ENCODE results near the gene KIF5A. TPM values are rescaled to one million over a fixed set of nuclear protein-coding genes. Genes with fewer than 3 reads are reported as not detected.
"Not testable (repeated sequence)": the region's sequence is repeated elsewhere in the genome, so short reads cannot be mapped to it uniquely, and the experiment has no call there.

The KIF5A gene
- polyA plus RNA-seq, 1 of the 3 experiments (the other 2 are of a cell fraction) = 6.2 TPM

- H3K36me3 ChIP-seq (replicated peaks in 1 of 2; ENCODE audit: control insufficient read depth in 1 of 2, insufficient read depth in 2 of 2, low read length in 1 of 2) = peaks cover 0 to 32% of the 10 kb centered on the region in 2 experiments
- 94% methylated on average over 3 of the region's 3 CpGs for WGBS (ENCODE audit: low lambda C conversion rate)
- H3K9me2 ChIP-seq = no peaks in the 10 kb centered on the region
- CTCF ChIA-PET = interaction anchor here (0.5 to 7.4 kb wide), 3 partner anchors 16 to 33 kb away, joined by 4 to 90 read pairs (median 39); partner anchors contain the start of gene B4GALNT1
- H2AFZ ChIP-seq (ENCODE audit: low read depth) = no peak overlapping the region
- peaks cover 4% of the 10 kb centered on the region for H3F3A ChIP-seq (replicated peaks; ENCODE audit: insufficient read depth)
- H3K27me3 ChIP-seq (ENCODE audit: insufficient read depth) = no peaks in the 10 kb centered on the region
- no peaks in the 10 kb centered on the region for H3K79me2 ChIP-seq (ENCODE audit: insufficient read depth)
- H3K9me3 ChIP-seq = no peaks in the 10 kb centered on the region
- H3K4me2 ChIP-seq = no peak overlapping the region
- no peak for DNase-seq
- H4K20me1 ChIP-seq (ENCODE audit: insufficient read depth) = no peaks in the 10 kb centered on the region
- H3K9ac ChIP-seq = no peak overlapping the region
- H3K4me1 ChIP-seq (ENCODE audit: control insufficient read depth in 1 of 2, insufficient read depth in 2 of 2, low read depth in 1 of 2, low read length in 1 of 2) = peaks cover 5 to 17% of the 10 kb centered on the region in 2 experiments; a peak in 2 of 4 replicates
- H3K27ac ChIP-seq (ENCODE audit: low read depth in 2 of 2, low read length in 1 of 2) = no peak overlapping the region
- no peak overlapping the region for H3K4me3 ChIP-seq (ENCODE audit: low read depth in 2 of 2, low read length in 1 of 2)
- POLR2A ChIA-PET = interaction anchor here (1.2 kb wide), 1 partner anchor 11 kb away, joined by 4 read pairs; no protein-coding TSS in a partner anchor
- TF ChIP-seq PBX3 (IDR thresholded peaks at IDR 0.05) = no peak
- TF ChIP-seq EP300 (IDR thresholded peaks at IDR 0.05; ENCODE audit: borderline replicate concordance in 1 of 2, low read depth in 1 of 2, low read length in 1 of 2) = no peak
- TF ChIP-seq NFIC (IDR thresholded peaks at IDR 0.05; ENCODE audit: borderline replicate concordance) = peak; percentile 19; the same call in 1 of the 2 replicates
- no peak for TF ChIP-seq RXRA (IDR thresholded peaks at IDR 0.05; ENCODE audit: borderline replicate concordance, low read depth)
These were observed 66.7 kb downstream of the KIF5A start for GRCh38 chr12:57616383-57617101.

GRCh38 chr12:57617942-57618341, 68.1 kb downstream of the KIF5A start:
- POLR2A ChIA-PET = no interaction called here
- Histone ChIP-seq H3K36me3 (replicated peaks in 1 of 2; ENCODE audit: control insufficient read depth in 1 of 2, insufficient read depth in 2 of 2, low read length in 1 of 2) (peaks cover 0 to 32% of the 10 kb centered on the region in 2 experiments), H2AFZ (ENCODE audit: low read depth) (no peak overlapping the region), H3K4me1 (ENCODE audit: control insufficient read depth in 1 of 2, insufficient read depth in 2 of 2, low read depth in 1 of 2, low read length in 1 of 2) (peaks cover 0 to 13% of the 10 kb centered on the region in 2 experiments; a peak in 1 of 4 replicates), H3F3A (replicated peaks; ENCODE audit: insufficient read depth) (peaks cover 4% of the 10 kb centered on the region), H3K9me3 (no peaks in the 10 kb centered on the region), H3K4me2 (no peak overlapping the region), H4K20me1 (ENCODE audit: insufficient read depth) (no peaks in the 10 kb centered on the region), H3K9me2 (no peaks in the 10 kb centered on the region), H3K4me3 (ENCODE audit: low read depth in 2 of 2, low read length in 1 of 2) (no peak overlapping the region), H3K79me2 (ENCODE audit: insufficient read depth) (no peaks in the 10 kb centered on the region), H3K27me3 (ENCODE audit: insufficient read depth) (no peaks in the 10 kb centered on the region), H3K9ac (no peak overlapping the region), H3K27ac (ENCODE audit: low read depth in 2 of 2, low read length in 1 of 2) (no peak overlapping the region)
- 83% methylated on average over 10 of the region's 11 CpGs for WGBS (ENCODE audit: low lambda C conversion rate)
- CTCF ChIA-PET = interaction anchor here (11.0 kb wide), 1 partner anchor 35 kb away, joined by 298 read pairs; no protein-coding TSS in a partner anchor
- no peak for DNase-seq
- no peak for TF ChIP-seq MEF2A (IDR thresholded peaks at IDR 0.05; ENCODE audit: borderline replicate concordance, low read depth)

GRCh38 chr12:57618431-57618830, 68.6 kb downstream of the KIF5A start:
- POLR2A ChIA-PET; H3K9ac ChIP-seq; H3K9me2 ChIP-seq; H3K27ac ChIP-seq (ENCODE audit: low read depth in 2 of 2, low read length in 1 of 2); DNase-seq; H2AFZ ChIP-seq (ENCODE audit: low read depth); H3K27me3 ChIP-seq (ENCODE audit: insufficient read depth); H4K20me1 ChIP-seq (ENCODE audit: insufficient read depth); H3K9me3 ChIP-seq; H3F3A ChIP-seq (replicated peaks; ENCODE audit: insufficient read depth); H3K79me2 ChIP-seq (ENCODE audit: insufficient read depth); H3K4me2 ChIP-seq; H3K4me3 ChIP-seq (ENCODE audit: low read depth in 2 of 2, low read length in 1 of 2): not testable (repeated sequence)
- Histone ChIP-seq H3K36me3 (replicated peaks in 1 of 2; ENCODE audit: control insufficient read depth in 1 of 2, insufficient read depth in 2 of 2, low read length in 1 of 2) (peaks cover 0 to 29% of the 10 kb centered on the region in 2 experiments), H3K4me1 (ENCODE audit: control insufficient read depth in 1 of 2, insufficient read depth in 2 of 2, low read depth in 1 of 2, low read length in 1 of 2) (peaks cover 0 to 11% of the 10 kb centered on the region in 2 experiments; a peak in 1 of 4 replicates)
- 96% methylated on average over 6 of the region's 6 CpGs for WGBS (ENCODE audit: low lambda C conversion rate)
- CTCF ChIA-PET = interaction anchor here (5.9 to 11.0 kb wide), 2 partner anchors 14 to 36 kb away, joined by 80 to 298 read pairs; partner anchors contain the start of gene B4GALNT1
